HEK293T (cell line): Measurements from ENCODE around the gene CDS1.

Source experiments
- FOXA1 ChIP-seq: fragments of 450-650 bp; IDR thresholded peaks from 2 replicates; pipeline ENCODE4 v1.6.1; 2016; ENCODE audit warnings: mild to moderate bottlenecking
- HDGF ChIP-seq: fragments of 450-650 bp; IDR thresholded peaks from 2 replicates; pipeline ENCODE4 v1.6.1; 2017; ENCODE audit warnings: antibody characterized with exemption, borderline replicate concordance

DNA sequence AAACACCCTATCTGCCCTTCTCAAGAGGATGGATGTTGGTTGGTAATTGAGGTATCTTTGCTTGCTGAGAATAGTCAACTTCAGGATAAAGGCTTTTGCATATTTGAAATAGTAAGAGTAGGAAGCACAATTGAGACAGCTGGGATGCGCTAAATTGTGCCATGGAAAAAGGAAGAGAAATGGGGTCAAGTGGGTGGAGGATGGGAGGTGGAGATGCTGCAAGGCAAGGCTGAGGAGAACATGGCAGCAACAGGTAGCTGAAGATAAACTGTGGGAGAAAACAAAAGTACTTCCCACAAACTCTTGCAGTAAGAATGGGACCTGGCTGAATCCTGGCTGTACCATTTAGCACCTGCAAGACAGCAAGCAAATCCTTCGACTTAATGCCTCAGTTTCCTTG, 13.9 kb upstream of the CDS1 start:
- no peak for TF ChIP-seq FOXA1
- no peak for TF ChIP-seq HDGF
